ENCODE data around the gene KCND2. TPM values are rescaled to one million over a fixed set of nuclear protein-coding genes. Genes with fewer than 3 reads are reported as not detected.
"Not testable (repeated sequence)": the region's sequence is repeated elsewhere in the genome, so short reads cannot be mapped to it uniquely, and the experiment has no call there.

Gene KCND2
- total RNA-seq, 1 donor from 2014 or later: not detected

GRCh38 chr7:120578657-120579056 lies 305.7 kb downstream of the KCND2 start:
- H3K36me3 Mint-ChIP-seq (ENCODE audit: low read depth); H3K4me1 Mint-ChIP-seq; H3K9me3 Mint-ChIP-seq; intact Hi-C loops (cut with micrococcal nuclease); H3K27me3 Mint-ChIP-seq; H3K27ac Mint-ChIP-seq; DNase-seq; H3K4me3 Mint-ChIP-seq: not testable (repeated sequence)

GRCh38 chr7:120582916-120583315 lies 309.9 kb downstream of the KCND2 start:
- Mint-ChIP-seq H3K27me3 (no peaks in the 10 kb centered on the region), H3K4me1 (no peaks in the 10 kb centered on the region), H3K36me3 (ENCODE audit: low read depth) (no peaks in the 10 kb centered on the region), H3K4me3 (no peak overlapping the region), H3K9me3 (no peaks in the 10 kb centered on the region), H3K27ac (no peak overlapping the region)
- no peak for DNase-seq
- intact Hi-C loops (cut with micrococcal nuclease): no loop called here

GRCh38 chr7:120583899-120584586 lies 311.1 kb downstream of the KCND2 start:
- no peak overlapping the region for H3K4me3 Mint-ChIP-seq
- intact Hi-C loops (cut with micrococcal nuclease): no loop called here
- no peak overlapping the region for H3K27ac Mint-ChIP-seq
- no peaks in the 10 kb centered on the region for H3K4me1 Mint-ChIP-seq
- no peak for DNase-seq
- H3K36me3 Mint-ChIP-seq (ENCODE audit: low read depth): no peaks in the 10 kb centered on the region
- H3K27me3 Mint-ChIP-seq: no peaks in the 10 kb centered on the region
- H3K9me3 Mint-ChIP-seq: no peaks in the 10 kb centered on the region

GRCh38 chr7:120586571-120586970 lies 313.6 kb downstream of the KCND2 start:
- Mint-ChIP-seq H3K27me3 (no peaks in the 10 kb centered on the region), H3K9me3 (no peaks in the 10 kb centered on the region), H3K27ac (no peak overlapping the region), H3K4me3 (no peak overlapping the region), H3K36me3 (ENCODE audit: low read depth) (no peaks in the 10 kb centered on the region), H3K4me1 (no peaks in the 10 kb centered on the region)
- intact Hi-C loops (cut with micrococcal nuclease): no loop called here
- no peak for DNase-seq

DNA sequence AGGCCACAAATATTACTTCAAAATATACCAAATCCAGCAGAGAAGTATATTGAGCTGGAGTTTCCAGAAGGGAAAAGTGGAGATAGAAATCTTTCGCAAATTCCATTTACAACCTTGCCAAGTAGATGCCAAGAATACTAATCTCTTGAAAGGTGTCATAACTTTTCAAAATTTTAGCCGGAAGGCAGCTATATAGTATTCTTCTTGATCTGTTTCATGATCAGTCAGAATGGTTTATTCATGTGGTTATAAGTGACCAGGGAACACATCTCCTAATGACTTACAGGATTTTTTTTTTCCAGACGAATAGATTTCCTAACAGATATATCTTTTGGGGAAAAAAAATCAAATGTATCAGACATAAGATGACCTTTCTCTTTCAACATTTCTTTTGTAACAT lies 314.3 kb downstream of the KCND2 start:
- Mint-ChIP-seq H3K27ac (no peak overlapping the region), H3K4me1 (no peaks in the 10 kb centered on the region), H3K36me3 (ENCODE audit: low read depth) (no peaks in the 10 kb centered on the region), H3K27me3 (no peaks in the 10 kb centered on the region), H3K4me3 (no peak overlapping the region), H3K9me3 (no peaks in the 10 kb centered on the region)
- no peak for DNase-seq
- intact Hi-C loops (cut with micrococcal nuclease): no loop called here

GRCh38 chr7:120588416-120588815 lies 315.4 kb downstream of the KCND2 start:
- intact Hi-C loops (cut with micrococcal nuclease): no loop called here

DNA sequence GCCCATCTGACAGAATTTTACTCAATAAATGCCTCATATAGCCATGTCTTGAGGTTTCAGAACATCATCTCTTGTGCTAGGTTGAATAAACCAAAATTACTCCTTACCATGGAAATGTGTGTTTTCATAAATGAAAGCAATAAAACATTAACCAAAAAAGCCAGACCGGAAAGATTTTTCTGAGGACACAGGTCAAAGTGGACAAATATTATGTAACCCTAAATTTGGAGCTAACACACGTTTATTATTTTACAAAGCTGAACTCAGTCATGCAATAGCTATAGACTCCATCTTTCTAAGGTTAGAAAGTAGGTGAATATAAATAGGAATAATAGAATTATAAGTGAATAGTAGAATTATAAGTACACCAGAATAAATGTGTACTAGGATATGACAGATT lies 315.9 kb downstream of the KCND2 start:
- Mint-ChIP-seq H3K4me3 (no peak overlapping the region), H3K36me3 (ENCODE audit: low read depth) (no peaks in the 10 kb centered on the region), H3K9me3 (no peaks in the 10 kb centered on the region), H3K4me1 (no peaks in the 10 kb centered on the region), H3K27ac (no peak overlapping the region), H3K27me3 (no peaks in the 10 kb centered on the region)
- no peak for DNase-seq
- intact Hi-C loops (cut with micrococcal nuclease): no loop called here

More at GRCh38 chr7:120588416-120588815, 315.4 kb downstream of the KCND2 start:
- no peak overlapping the region for H3K27ac Mint-ChIP-seq
- H3K4me1 Mint-ChIP-seq: no peaks in the 10 kb centered on the region
- no peaks in the 10 kb centered on the region for H3K9me3 Mint-ChIP-seq
- H3K4me3 Mint-ChIP-seq: no peak overlapping the region
- no peaks in the 10 kb centered on the region for H3K27me3 Mint-ChIP-seq
- no peak for DNase-seq
- no peaks in the 10 kb centered on the region for H3K36me3 Mint-ChIP-seq (ENCODE audit: low read depth)

GRCh38 chr7:120600607-120601006 lies 327.6 kb downstream of the KCND2 start:
- no peaks in the 10 kb centered on the region for H3K27me3 Mint-ChIP-seq
- intact Hi-C loops (cut with micrococcal nuclease): no loop called here
- no peaks in the 10 kb centered on the region for H3K4me1 Mint-ChIP-seq
- H3K9me3 Mint-ChIP-seq: no peaks in the 10 kb centered on the region
- no peak overlapping the region for H3K27ac Mint-ChIP-seq
- no peak overlapping the region for H3K4me3 Mint-ChIP-seq
- no peak for DNase-seq
- H3K36me3 Mint-ChIP-seq (ENCODE audit: low read depth): no peaks in the 10 kb centered on the region

DNA sequence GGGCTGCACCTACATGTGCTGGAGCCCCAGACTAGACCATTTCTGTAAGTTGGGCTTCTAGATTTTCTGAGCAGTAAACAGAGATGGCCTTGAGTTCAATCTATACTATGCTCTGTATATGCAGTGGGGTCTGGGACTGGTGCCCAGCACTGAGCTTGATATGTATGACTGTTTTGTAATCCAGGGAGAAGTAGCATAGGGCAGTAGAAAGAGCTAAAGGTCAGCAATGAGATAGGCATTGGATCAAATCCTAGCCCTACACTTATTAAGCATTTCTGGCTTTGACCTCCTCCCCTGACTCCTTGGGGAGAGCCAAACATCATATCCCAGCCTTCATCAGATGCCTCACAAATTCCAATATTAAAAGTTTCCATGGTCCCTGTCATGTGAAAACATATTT lies 330.4 kb downstream of the KCND2 start:
- no peak for DNase-seq
- no peaks in the 10 kb centered on the region for H3K9me3 Mint-ChIP-seq
- H3K4me3 Mint-ChIP-seq: no peak overlapping the region
- intact Hi-C loops (cut with micrococcal nuclease): no loop called here
- no peaks in the 10 kb centered on the region for H3K4me1 Mint-ChIP-seq
- H3K27me3 Mint-ChIP-seq: no peaks in the 10 kb centered on the region
- H3K27ac Mint-ChIP-seq: no peak overlapping the region
- no peaks in the 10 kb centered on the region for H3K36me3 Mint-ChIP-seq (ENCODE audit: low read depth)

- intact Hi-C loops (cut with micrococcal nuclease): no loop called here
- Mint-ChIP-seq H3K27me3 (no peaks in the 10 kb centered on the region), H3K4me3 (no peak overlapping the region), H3K9me3 (no peaks in the 10 kb centered on the region), H3K36me3 (ENCODE audit: low read depth) (no peaks in the 10 kb centered on the region), H3K27ac (no peak overlapping the region), H3K4me1 (no peaks in the 10 kb centered on the region)
- DNase-seq: no peak
These were observed 336.3 kb downstream of the KCND2 start for GRCh38 chr7:120609136-120609753.

DNA sequence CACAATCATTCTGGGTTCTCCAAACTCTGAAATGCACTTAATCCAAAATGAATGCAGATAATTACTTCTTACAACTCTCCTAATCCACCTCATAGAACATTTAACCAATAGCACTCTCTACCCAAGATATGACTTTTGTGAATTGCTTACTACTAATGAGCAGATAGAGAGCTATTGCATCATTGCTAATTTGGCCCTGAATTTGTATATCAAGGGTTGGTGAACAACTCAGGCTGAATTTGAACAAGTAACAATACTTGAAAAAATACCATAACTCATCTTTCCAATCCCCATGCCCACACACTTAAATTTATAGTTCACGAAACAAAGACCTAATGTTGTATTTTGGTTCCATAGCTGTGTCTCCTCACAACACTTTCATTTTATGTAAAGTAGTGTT lies 339.0 kb downstream of the KCND2 start:
- H3K9me3 Mint-ChIP-seq: no peaks in the 10 kb centered on the region

GRCh38 chr7:120615703-120616102 lies 342.7 kb downstream of the KCND2 start:
- H3K4me1 Mint-ChIP-seq: no peaks in the 10 kb centered on the region
- DNase-seq: no peak

More for the DNA sequence above, 339.0 kb downstream of the KCND2 start:
- Mint-ChIP-seq H3K36me3 (ENCODE audit: low read depth) (no peaks in the 10 kb centered on the region), H3K4me3 (no peak overlapping the region), H3K4me1 (no peaks in the 10 kb centered on the region), H3K27ac (no peak overlapping the region), H3K27me3 (no peaks in the 10 kb centered on the region)
- no peak for DNase-seq
- intact Hi-C loops (cut with micrococcal nuclease): no loop called here

DNA sequence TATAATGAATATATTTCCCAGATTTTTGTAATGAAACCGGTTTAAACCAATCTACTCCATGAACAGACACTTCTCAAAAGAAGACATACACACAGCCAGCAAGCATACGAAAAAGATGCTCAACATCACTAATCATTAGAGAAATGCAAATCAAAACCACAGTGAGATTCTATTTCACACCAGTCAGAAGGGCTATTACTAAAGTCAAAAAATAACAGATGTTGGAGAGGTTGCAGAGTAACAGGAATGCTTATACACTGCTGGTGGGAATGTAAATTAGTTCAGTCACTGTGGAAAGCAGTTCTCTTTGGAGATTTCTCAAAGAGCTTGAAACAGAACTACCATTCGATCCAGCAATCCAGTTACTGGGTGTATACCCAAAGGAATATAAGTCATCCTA lies 344.3 kb downstream of the KCND2 start:
- Mint-ChIP-seq H3K27ac (no peak overlapping the region), H3K36me3 (ENCODE audit: low read depth) (no peaks in the 10 kb centered on the region), H3K27me3 (no peaks in the 10 kb centered on the region), H3K4me1 (no peaks in the 10 kb centered on the region), H3K9me3 (no peaks in the 10 kb centered on the region), H3K4me3 (no peak overlapping the region)
- intact Hi-C loops (cut with micrococcal nuclease): no loop called here
- no peak for DNase-seq

More at GRCh38 chr7:120615703-120616102, 342.7 kb downstream of the KCND2 start:
- Mint-ChIP-seq H3K27ac (no peak overlapping the region), H3K4me3 (no peak overlapping the region), H3K27me3 (no peaks in the 10 kb centered on the region), H3K9me3 (no peaks in the 10 kb centered on the region), H3K36me3 (ENCODE audit: low read depth) (no peaks in the 10 kb centered on the region)
- intact Hi-C loops (cut with micrococcal nuclease): no loop called here

- no peaks in the 10 kb centered on the region for H3K27me3 Mint-ChIP-seq
- H3K27ac Mint-ChIP-seq: no peak overlapping the region
- H3K9me3 Mint-ChIP-seq: no peaks in the 10 kb centered on the region
- DNase-seq: no peak
- H3K36me3 Mint-ChIP-seq (ENCODE audit: low read depth): no peaks in the 10 kb centered on the region
- no peaks in the 10 kb centered on the region for H3K4me1 Mint-ChIP-seq
- no peak overlapping the region for H3K4me3 Mint-ChIP-seq
- intact Hi-C loops (cut with micrococcal nuclease): no loop called here
These were observed 355.3 kb downstream of the KCND2 start for GRCh38 chr7:120628251-120628650.

DNA sequence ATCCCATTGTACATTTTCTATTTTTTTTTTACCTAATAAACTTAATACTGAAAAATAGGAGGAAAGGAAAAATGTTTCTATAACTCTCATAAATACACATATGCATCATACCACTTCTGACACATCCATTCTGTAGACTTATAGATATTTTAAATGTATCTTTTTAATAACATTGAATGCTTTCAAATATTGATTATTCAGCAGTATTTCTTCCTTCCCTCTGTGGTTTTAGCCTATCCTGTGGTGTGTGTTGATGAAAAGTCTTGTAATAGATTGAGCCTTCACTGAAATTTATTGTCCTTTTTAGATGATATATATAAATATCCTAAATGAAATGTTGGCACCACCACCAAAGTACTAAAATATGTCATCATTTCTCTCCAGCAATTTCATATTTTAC lies 366.9 kb downstream of the KCND2 start:
- intact Hi-C loops (cut with micrococcal nuclease): no loop called here
- no peaks in the 10 kb centered on the region for H3K36me3 Mint-ChIP-seq (ENCODE audit: low read depth)
- H3K9me3 Mint-ChIP-seq: no peaks in the 10 kb centered on the region
- H3K4me1 Mint-ChIP-seq: no peaks in the 10 kb centered on the region
- no peak for DNase-seq
- no peak overlapping the region for H3K4me3 Mint-ChIP-seq
- no peak overlapping the region for H3K27ac Mint-ChIP-seq
- no peaks in the 10 kb centered on the region for H3K27me3 Mint-ChIP-seq

All from activated CD4-positive, alpha-beta T cell treated with anti-CD3 and anti-CD28 coated beads, Interleukin-2, amount 10 ng/mL, durations not matched to agents 24 days and 14 days (primary cell).